Neutrophil (primary cell): Measurements from ENCODE around the gene RPLP2.
A peak's percentile ranks its signal among the peaks of the same experiment; 100 is the strongest.

Source experiments
- H3K27ac ChIP-seq: fragments of 200-600 bp; sonication (generic); 2 replicates; pipeline ENCODE4 v1.5.1; 2016; ENCODE audit warnings: mild to moderate bottlenecking, moderate library complexity
- H3K27me3 ChIP-seq: fragments of 200-600 bp; sonication (generic); 2 replicates; pipeline ENCODE4 v1.6.0; 2016; ENCODE audit warnings: mild to moderate bottlenecking
- H3K36me3 ChIP-seq: fragments of 200-600 bp; sonication (generic); 2 replicates; pipeline ENCODE4 v1.5.1; 2017
- H3K4me1 ChIP-seq, 2 experiments: fragments of 200-600 bp in 1 of 2; sonication (generic) in 1 of 2; 1 replicate in 1 of 2; 2 replicates in 1 of 2; pipeline versions ENCODE4 v1.5.1 to v1.6.1; 2013 to 2016; ENCODE audit warnings: low read depth in 1 of 2, low read length in 1 of 2, mild to moderate bottlenecking in 1 of 2, moderate library complexity in 1 of 2; ENCODE audit not compliant: control insufficient read depth in 1 of 2, insufficient read depth in 1 of 2
- H3K4me3 ChIP-seq, 2 experiments: fragments of 200-600 bp in 1 of 2; sonication (generic) in 1 of 2; 1 replicate in 1 of 2; 2 replicates in 1 of 2; pipeline ENCODE4 v1.5.1; 2013 to 2016; ENCODE audit warnings: low read depth in 1 of 2, low read length in 1 of 2, mild to moderate bottlenecking in 1 of 2, moderate library complexity in 1 of 2
- H3K9me3 ChIP-seq: fragments of 200-600 bp; sonication (generic); 2 replicates; pipeline ENCODE4 v1.5.1; 2016
- TF ChIP-seq, protein P1 (sequence below): fragments of 200-600 bp; sonication (generic); IDR thresholded peaks from 2 replicates; pipeline ENCODE4 v1.5.1; 2016; ENCODE audit warnings: antibody characterized with exemption

RPLP2 gene

DNA sequence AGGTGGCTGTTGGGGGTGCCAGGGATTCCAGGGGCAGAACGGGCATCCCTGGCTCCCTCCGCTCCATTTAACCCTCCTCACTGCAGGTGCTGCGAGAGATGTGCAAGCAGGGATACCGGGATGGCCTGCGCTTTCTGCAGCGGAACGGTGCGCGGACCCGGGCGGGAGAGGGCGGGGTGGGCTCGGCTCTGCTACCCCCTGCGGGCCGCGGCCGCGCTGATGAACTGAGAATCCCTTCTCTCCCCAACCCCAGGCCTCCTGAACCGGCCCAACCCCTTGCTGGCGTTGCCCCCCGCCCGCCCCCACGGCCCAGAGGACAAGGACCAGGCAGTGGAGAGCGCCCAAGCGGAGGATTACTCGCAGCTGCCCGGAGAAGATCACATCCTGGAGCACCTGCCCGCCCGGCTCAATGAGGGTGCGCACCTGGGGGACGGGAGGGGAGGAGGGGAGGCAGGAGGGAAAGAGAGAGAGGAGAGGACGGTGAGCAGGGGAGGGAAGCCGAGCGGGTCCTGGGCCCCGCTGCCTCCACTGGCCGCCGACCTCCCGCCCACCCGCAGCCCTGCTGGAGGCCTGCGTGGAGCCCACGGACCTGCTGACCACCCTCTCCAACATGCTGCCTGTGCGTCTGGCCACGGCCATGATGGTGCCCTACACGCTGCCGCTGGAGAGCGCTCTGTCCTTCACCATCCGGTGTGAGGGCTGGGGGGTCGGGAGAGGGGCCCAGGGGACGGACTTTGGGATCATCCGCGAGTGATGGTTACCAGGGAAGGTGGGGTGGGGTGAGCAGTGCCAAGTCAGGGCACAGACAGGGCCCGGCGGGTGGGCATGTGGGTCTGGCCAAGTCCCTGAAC, 13.9 kb downstream of the RPLP2 start:
- TF ChIP-seq, protein P1, sequence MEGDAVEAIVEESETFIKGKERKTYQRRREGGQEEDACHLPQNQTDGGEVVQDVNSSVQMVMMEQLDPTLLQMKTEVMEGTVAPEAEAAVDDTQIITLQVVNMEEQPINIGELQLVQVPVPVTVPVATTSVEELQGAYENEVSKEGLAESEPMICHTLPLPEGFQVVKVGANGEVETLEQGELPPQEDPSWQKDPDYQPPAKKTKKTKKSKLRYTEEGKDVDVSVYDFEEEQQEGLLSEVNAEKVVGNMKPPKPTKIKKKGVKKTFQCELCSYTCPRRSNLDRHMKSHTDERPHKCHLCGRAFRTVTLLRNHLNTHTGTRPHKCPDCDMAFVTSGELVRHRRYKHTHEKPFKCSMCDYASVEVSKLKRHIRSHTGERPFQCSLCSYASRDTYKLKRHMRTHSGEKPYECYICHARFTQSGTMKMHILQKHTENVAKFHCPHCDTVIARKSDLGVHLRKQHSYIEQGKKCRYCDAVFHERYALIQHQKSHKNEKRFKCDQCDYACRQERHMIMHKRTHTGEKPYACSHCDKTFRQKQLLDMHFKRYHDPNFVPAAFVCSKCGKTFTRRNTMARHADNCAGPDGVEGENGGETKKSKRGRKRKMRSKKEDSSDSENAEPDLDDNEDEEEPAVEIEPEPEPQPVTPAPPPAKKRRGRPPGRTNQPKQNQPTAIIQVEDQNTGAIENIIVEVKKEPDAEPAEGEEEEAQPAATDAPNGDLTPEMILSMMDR = no peak
- Histone ChIP-seq H3K4me3 (peak overlapping the region in 1 of 2 experiments; percentile 91), H3K4me1 (peaks cover 78 to 89% of the 10 kb centered on the region in 2 experiments), H3K27ac (peak overlapping the region; percentile 100), H3K9me3 (no peaks in the 10 kb centered on the region), H3K27me3 (no peaks in the 10 kb centered on the region), H3K36me3 (peaks cover 39% of the 10 kb centered on the region)

- H3K9me3 ChIP-seq = no peaks in the 10 kb centered on the region
- H3K36me3 ChIP-seq = peaks cover 39% of the 10 kb centered on the region
- H3K27me3 ChIP-seq = peaks cover 5% of the 10 kb centered on the region
- H3K27ac ChIP-seq = peak overlapping the region; percentile 100
- H3K4me3 ChIP-seq = no peak overlapping the region
- TF ChIP-seq, protein P1 = no peak
- H3K4me1 ChIP-seq = peaks cover 81 to 91% of the 10 kb centered on the region in 2 experiments
Observed at GRCh38 chr11:824292-824880, 14.6 kb downstream of the RPLP2 start.

DNA sequence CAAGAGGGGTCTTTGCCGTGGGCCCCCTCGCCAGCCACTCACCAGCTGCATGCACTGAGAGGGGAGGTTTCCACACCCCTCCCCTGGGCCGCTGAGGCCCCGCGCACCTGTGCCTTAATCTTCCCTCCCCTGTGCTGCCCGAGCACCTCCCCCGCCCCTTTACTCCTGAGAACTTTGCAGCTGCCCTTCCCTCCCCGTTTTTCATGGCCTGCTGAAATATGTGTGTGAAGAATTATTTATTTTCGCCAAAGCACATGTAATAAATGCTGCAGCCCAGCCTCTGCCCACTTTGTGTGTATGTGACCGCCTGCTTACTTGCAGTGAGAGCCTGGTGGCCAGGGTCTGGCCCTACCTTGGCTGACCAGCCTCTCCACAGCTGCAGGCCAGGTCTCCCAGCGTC, 15.2 kb downstream of the RPLP2 start:
- H3K9me3 ChIP-seq = no peaks in the 10 kb centered on the region
- H3K4me3 ChIP-seq = no peak overlapping the region
- H3K27ac ChIP-seq = peak overlapping the region; percentile 100
- H3K36me3 ChIP-seq = peaks cover 39% of the 10 kb centered on the region
- TF ChIP-seq, protein P1 = no peak
- H3K4me1 ChIP-seq = peaks cover 87 to 96% of the 10 kb centered on the region in 2 experiments
- peaks cover 11% of the 10 kb centered on the region for H3K27me3 ChIP-seq

GRCh38 chr11:825366-826226, 15.8 kb downstream of the RPLP2 start:
- Histone ChIP-seq H3K9me3 (no peaks in the 10 kb centered on the region), H3K4me3 (no peak overlapping the region), H3K27me3 (peaks cover 17% of the 10 kb centered on the region), H3K36me3 (peaks cover 39% of the 10 kb centered on the region), H3K27ac (peak overlapping the region; percentile 80), H3K4me1 (peaks cover 88 to 97% of the 10 kb centered on the region in 2 experiments)
- TF ChIP-seq, protein P1 = no peak

- peak overlapping the region; percentile 68 to 80 for H3K4me3 ChIP-seq
- TF ChIP-seq, protein P1 = no peak
- H3K4me1 ChIP-seq = peaks cover 88 to 97% of the 10 kb centered on the region in 2 experiments
- peaks cover 39% of the 10 kb centered on the region for H3K36me3 ChIP-seq
- H3K27ac ChIP-seq = peak overlapping the region; percentile 80
- H3K9me3 ChIP-seq = no peaks in the 10 kb centered on the region
- peaks cover 23% of the 10 kb centered on the region for H3K27me3 ChIP-seq
Observed at GRCh38 chr11:826227-826621, 16.5 kb downstream of the RPLP2 start.
